Neural progenitor cell (in vitro differentiated cells): Measurements from ENCODE around the gene PLCB1. TPM values are rescaled to one million over a fixed set of nuclear protein-coding genes. Genes with fewer than 3 reads are reported as not detected.

ENCODE experiments used
- DNase-seq: peaks from one replicate; pipeline ENCODE4 v3.0.0-alpha.2; 2016; ENCODE audit warnings: low spot score
- H2AFZ ChIP-seq: fragments of 200-600 bp; sonication (generic); replicated peaks from 2 replicates; pipeline ENCODE4 v1.6.1; 2016; ENCODE audit warnings: antibody characterized with exemption
- H3F3A ChIP-seq: fragments of 200-600 bp; sonication (generic); 2 replicates; pipeline ENCODE4 v1.6.1; 2016; ENCODE audit warnings: antibody characterized with exemption, low read depth
- H3K27ac ChIP-seq: fragments of 200-600 bp; sonication (generic); 2 replicates; pipeline ENCODE4 v1.5.1; 2016; ENCODE audit warnings: mild to moderate bottlenecking
- H3K27me3 ChIP-seq: fragments of 200-600 bp; sonication (generic); 2 replicates; pipeline ENCODE4 v1.6.1; 2016; ENCODE audit warnings: mild to moderate bottlenecking, moderate library complexity
- H3K36me3 ChIP-seq: fragments of 200-600 bp; sonication (generic); 2 replicates; pipeline ENCODE4 v1.5.1; 2016
- H3K4me1 ChIP-seq: fragments of 200-600 bp; sonication (generic); 2 replicates; pipeline ENCODE4 v1.6.1; 2016; ENCODE audit warnings: mixed run types
- H3K4me2 ChIP-seq: fragments of 200-600 bp; sonication (generic); 2 replicates; pipeline ENCODE4 v1.6.1; 2016
- H3K4me3 ChIP-seq: fragments of 200-600 bp; sonication (generic); 2 replicates; pipeline ENCODE4 v1.5.1; 2016
- H3K79me2 ChIP-seq: fragments of 200-600 bp; sonication (generic); 2 replicates; pipeline ENCODE4 v1.6.1; 2016; ENCODE audit warnings: low read depth
- H3K9ac ChIP-seq: fragments of 200-600 bp; sonication (generic); 2 replicates; pipeline ENCODE4 v1.6.1; 2016
- H3K9me3 ChIP-seq: fragments of 200-600 bp; sonication (generic); 2 replicates; pipeline ENCODE4 v1.5.1; 2016; ENCODE audit warnings: low read depth
- H4K20me1 ChIP-seq: fragments of 200-600 bp; sonication (generic); 2 replicates; pipeline ENCODE4 v1.6.1; 2016; ENCODE audit warnings: low read depth
- H3K27ac Mint-ChIP-seq: 3 replicates; pipeline ENCODE4 v1.8.0; 2021; ENCODE audit warnings: mixed read lengths
- H3K27me3 Mint-ChIP-seq: 2 replicates; pipeline ENCODE4 v1.8.0; 2022; ENCODE audit warnings: low read depth, mild to moderate bottlenecking, inconsistent platforms, moderate library complexity, mixed read lengths; ENCODE audit not compliant: insufficient read depth
- H3K36me3 Mint-ChIP-seq: 3 replicates; pipeline ENCODE4 v1.8.0; 2021; ENCODE audit warnings: mixed read lengths
- H3K4me1 Mint-ChIP-seq: 3 replicates; pipeline ENCODE4 v1.8.0; 2021; ENCODE audit warnings: mixed read lengths
- H3K4me3 Mint-ChIP-seq: 3 replicates; pipeline ENCODE4 v1.8.0; 2021; ENCODE audit warnings: mild to moderate bottlenecking, moderate library complexity, mixed read lengths
- H3K9me3 Mint-ChIP-seq: 3 replicates; pipeline ENCODE4 v1.8.0; 2020; ENCODE audit warnings: mixed read lengths
- EZH2 ChIP-seq: fragments of 200-600 bp; sonication (generic); IDR thresholded peaks from 2 replicates; pipeline ENCODE4 v1.6.1; 2017; ENCODE audit warnings: antibody characterized with exemption, mild to moderate bottlenecking, moderate library complexity
- EZH2phosphoT487 ChIP-seq: fragments of 200-600 bp; sonication (generic); IDR thresholded peaks from 2 replicates; pipeline ENCODE4 v1.6.1; 2017; ENCODE audit warnings: antibody characterized with exemption
- total RNA-seq: library from RNA; depleted of rRNA; stranded (reverse); fragments of >200 nt; gene quantifications from 2 replicates; pipeline ENCODE4 v1.2.3, GENCODE V29; 2015; ENCODE audit warnings: low replicate concordance
- TF ChIP-seq, protein P1 (sequence below): fragments of 200-600 bp; sonication (generic); IDR thresholded peaks from 2 replicates; pipeline ENCODE4 v1.5.1; 2017; ENCODE audit warnings: antibody characterized with exemption, mild to moderate bottlenecking

The PLCB1 gene
- total RNA-seq, 1 donor from 2014 or later: 30.2 TPM

- Histone ChIP-seq H3K4me2 (no peak overlapping the region), H3K27me3 (no peaks in the 10 kb centered on the region), H4K20me1 (no peaks in the 10 kb centered on the region), H3K9ac (no peak overlapping the region), H3K27ac (no peak overlapping the region), H3F3A (no peaks in the 10 kb centered on the region), H3K9me3 (no peaks in the 10 kb centered on the region), H3K4me3 (no peak overlapping the region), H3K79me2 (no peaks in the 10 kb centered on the region), H3K4me1 (peaks cover 4% of the 10 kb centered on the region), H3K36me3 (no peaks in the 10 kb centered on the region), H2AFZ (no peak overlapping the region)
- Mint-ChIP-seq H3K27me3 (no peaks in the 10 kb centered on the region), H3K4me3 (no peak overlapping the region), H3K36me3 (no peaks in the 10 kb centered on the region), H3K4me1 (peaks cover 7% of the 10 kb centered on the region), H3K9me3 (no peaks in the 10 kb centered on the region), H3K27ac (no peak overlapping the region)
- no peak for DNase-seq
- TF ChIP-seq EZH2phosphoT487 (no peak), EZH2 (no peak)
- TF ChIP-seq, protein P1, sequence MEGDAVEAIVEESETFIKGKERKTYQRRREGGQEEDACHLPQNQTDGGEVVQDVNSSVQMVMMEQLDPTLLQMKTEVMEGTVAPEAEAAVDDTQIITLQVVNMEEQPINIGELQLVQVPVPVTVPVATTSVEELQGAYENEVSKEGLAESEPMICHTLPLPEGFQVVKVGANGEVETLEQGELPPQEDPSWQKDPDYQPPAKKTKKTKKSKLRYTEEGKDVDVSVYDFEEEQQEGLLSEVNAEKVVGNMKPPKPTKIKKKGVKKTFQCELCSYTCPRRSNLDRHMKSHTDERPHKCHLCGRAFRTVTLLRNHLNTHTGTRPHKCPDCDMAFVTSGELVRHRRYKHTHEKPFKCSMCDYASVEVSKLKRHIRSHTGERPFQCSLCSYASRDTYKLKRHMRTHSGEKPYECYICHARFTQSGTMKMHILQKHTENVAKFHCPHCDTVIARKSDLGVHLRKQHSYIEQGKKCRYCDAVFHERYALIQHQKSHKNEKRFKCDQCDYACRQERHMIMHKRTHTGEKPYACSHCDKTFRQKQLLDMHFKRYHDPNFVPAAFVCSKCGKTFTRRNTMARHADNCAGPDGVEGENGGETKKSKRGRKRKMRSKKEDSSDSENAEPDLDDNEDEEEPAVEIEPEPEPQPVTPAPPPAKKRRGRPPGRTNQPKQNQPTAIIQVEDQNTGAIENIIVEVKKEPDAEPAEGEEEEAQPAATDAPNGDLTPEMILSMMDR: no peak
These were observed 15.4 kb downstream of the PLCB1 start for GRCh38 chr20:8147476-8147875.

GRCh38 chr20:8148501-8148900 is 16.4 kb downstream of the PLCB1 start:
- no peaks in the 10 kb centered on the region for H3K27me3 ChIP-seq
- no peak overlapping the region for H3K9ac ChIP-seq
- H2AFZ ChIP-seq: no peak overlapping the region
- no peaks in the 10 kb centered on the region for H3K36me3 ChIP-seq
- no peaks in the 10 kb centered on the region for H3K9me3 ChIP-seq
- Mint-ChIP-seq H3K4me3 (no peak overlapping the region), H3K4me1 (peaks cover 7% of the 10 kb centered on the region), H3K9me3 (no peaks in the 10 kb centered on the region), H3K36me3 (peaks cover under 1% of the 10 kb centered on the region), H3K27ac (no peak overlapping the region), H3K27me3 (no peaks in the 10 kb centered on the region)
- H3K79me2 ChIP-seq: no peaks in the 10 kb centered on the region
- no peak for TF ChIP-seq EZH2
- TF ChIP-seq, protein P1: no peak
- no peak for TF ChIP-seq EZH2phosphoT487
- H4K20me1 ChIP-seq: no peaks in the 10 kb centered on the region
- peaks cover 4% of the 10 kb centered on the region for H3K4me1 ChIP-seq
- H3K4me3 ChIP-seq: no peak overlapping the region
- no peaks in the 10 kb centered on the region for H3F3A ChIP-seq
- no peak overlapping the region for H3K4me2 ChIP-seq
- DNase-seq: no peak
- H3K27ac ChIP-seq: no peak overlapping the region

GRCh38 chr20:8150591-8150990 is 18.5 kb downstream of the PLCB1 start:
- no peak overlapping the region for H3K27ac ChIP-seq
- H4K20me1 ChIP-seq: no peaks in the 10 kb centered on the region
- H3K4me1 ChIP-seq: peaks cover 4% of the 10 kb centered on the region
- no peaks in the 10 kb centered on the region for H3K27me3 ChIP-seq
- Mint-ChIP-seq H3K36me3 (peaks cover 2% of the 10 kb centered on the region), H3K27me3 (no peaks in the 10 kb centered on the region), H3K4me1 (no peaks in the 10 kb centered on the region), H3K4me3 (no peak overlapping the region), H3K27ac (no peak overlapping the region), H3K9me3 (no peaks in the 10 kb centered on the region)
- no peak overlapping the region for H3K4me2 ChIP-seq
- H3K4me3 ChIP-seq: no peak overlapping the region
- no peaks in the 10 kb centered on the region for H3F3A ChIP-seq
- no peak overlapping the region for H3K9ac ChIP-seq
- TF ChIP-seq, protein P1: no peak
- TF ChIP-seq EZH2 (no peak), EZH2phosphoT487 (no peak)
- DNase-seq: no peak
- no peaks in the 10 kb centered on the region for H3K79me2 ChIP-seq
- H3K36me3 ChIP-seq: no peaks in the 10 kb centered on the region
- no peaks in the 10 kb centered on the region for H3K9me3 ChIP-seq
- no peak overlapping the region for H2AFZ ChIP-seq
